Measurements from ENCODE around the gene ARMC2. TPM values are rescaled to one million over a fixed set of nuclear protein-coding genes. Genes with fewer than 3 reads are reported as not detected.

The ARMC2 gene
- total RNA-seq, 1 donor from 2014 or later, result 2.9 TPM

- no peaks in the 10 kb centered on the region for H3F3A ChIP-seq (ENCODE audit: low read depth)
- H3K79me2 ChIP-seq (ENCODE audit: low read depth), result no peaks in the 10 kb centered on the region
- H3K4me3 ChIP-seq, result no peak overlapping the region
- no peaks in the 10 kb centered on the region for H3K4me1 ChIP-seq
- Mint-ChIP-seq H3K4me3 (no peak overlapping the region), H3K36me3 (peaks cover 2% of the 10 kb centered on the region), H3K4me1 (no peaks in the 10 kb centered on the region), H3K27me3 (ENCODE audit: insufficient read depth, low read depth) (no peaks in the 10 kb centered on the region), H3K9me3 (no peaks in the 10 kb centered on the region), H3K27ac (no peak overlapping the region)
- no peaks in the 10 kb centered on the region for H3K9me3 ChIP-seq (ENCODE audit: low read depth)
- H3K36me3 ChIP-seq, result no peaks in the 10 kb centered on the region
- no peak overlapping the region for H3K9ac ChIP-seq
- no peaks in the 10 kb centered on the region for H4K20me1 ChIP-seq (ENCODE audit: low read depth)
- no peak overlapping the region for H3K4me2 ChIP-seq
- TF ChIP-seq CTCF (IDR thresholded peaks at IDR 0.05) (no peak), EZH2phosphoT487 (IDR thresholded peaks at IDR 0.05) (no peak), EZH2 (IDR thresholded peaks at IDR 0.05) (no peak)
- H3K27me3 ChIP-seq, result no peaks in the 10 kb centered on the region
- no peak overlapping the region for H3K27ac ChIP-seq
- no peak for DNase-seq (ENCODE audit: low spot score)
- H2AFZ ChIP-seq (replicated peaks), result no peak overlapping the region
Measured at GRCh38 chr6:108959972-108960582, 111.9 kb downstream of the ARMC2 start.

- TF ChIP-seq EZH2phosphoT487 (IDR thresholded peaks at IDR 0.05) (no peak), CTCF (IDR thresholded peaks at IDR 0.05) (no peak), EZH2 (IDR thresholded peaks at IDR 0.05) (no peak)
- H3K4me2 ChIP-seq, result no peak overlapping the region
- H3K27me3 Mint-ChIP-seq (ENCODE audit: insufficient read depth, low read depth), result no peaks in the 10 kb centered on the region
- H3F3A ChIP-seq (ENCODE audit: low read depth), result no peaks in the 10 kb centered on the region
- no peak overlapping the region for H3K4me3 ChIP-seq
- H3K9me3 ChIP-seq (ENCODE audit: low read depth), result no peaks in the 10 kb centered on the region
- H2AFZ ChIP-seq (replicated peaks), result no peak overlapping the region
- H3K27ac ChIP-seq, result no peak overlapping the region
- H3K27ac Mint-ChIP-seq, result no peak overlapping the region
- peaks cover 3% of the 10 kb centered on the region for H3K36me3 Mint-ChIP-seq
- no peaks in the 10 kb centered on the region for H3K36me3 ChIP-seq
- H3K9ac ChIP-seq, result no peak overlapping the region
- no peaks in the 10 kb centered on the region for H3K79me2 ChIP-seq (ENCODE audit: low read depth)
- H3K4me3 Mint-ChIP-seq, result no peak overlapping the region
- H3K27me3 ChIP-seq, result no peaks in the 10 kb centered on the region
- H4K20me1 ChIP-seq (ENCODE audit: low read depth), result no peaks in the 10 kb centered on the region
- peaks cover 3% of the 10 kb centered on the region for H3K4me1 ChIP-seq
- no peak for DNase-seq (ENCODE audit: low spot score)
- H3K4me1 Mint-ChIP-seq, result no peaks in the 10 kb centered on the region
- H3K9me3 Mint-ChIP-seq, result no peaks in the 10 kb centered on the region
Measured at GRCh38 chr6:108960601-108961000, 112.4 kb downstream of the ARMC2 start.

GRCh38 chr6:108961077-108961476 lies 112.9 kb downstream of the ARMC2 start:
- Mint-ChIP-seq H3K27ac (no peak overlapping the region), H3K9me3 (no peaks in the 10 kb centered on the region), H3K4me1 (no peaks in the 10 kb centered on the region), H3K4me3 (no peak overlapping the region), H3K36me3 (peaks cover 3% of the 10 kb centered on the region), H3K27me3 (ENCODE audit: insufficient read depth, low read depth) (no peaks in the 10 kb centered on the region)
- Histone ChIP-seq H3K9ac (no peak overlapping the region), H3K4me3 (no peak overlapping the region), H3F3A (ENCODE audit: low read depth) (no peaks in the 10 kb centered on the region), H3K9me3 (ENCODE audit: low read depth) (no peaks in the 10 kb centered on the region), H2AFZ (replicated peaks) (no peak overlapping the region), H3K79me2 (ENCODE audit: low read depth) (no peaks in the 10 kb centered on the region), H3K4me2 (no peak overlapping the region), H3K36me3 (no peaks in the 10 kb centered on the region), H3K4me1 (peaks cover 4% of the 10 kb centered on the region), H3K27me3 (no peaks in the 10 kb centered on the region), H4K20me1 (ENCODE audit: low read depth) (no peaks in the 10 kb centered on the region), H3K27ac (no peak overlapping the region)
- no peak for DNase-seq (ENCODE audit: low spot score)
- no peak for TF ChIP-seq EZH2phosphoT487 (IDR thresholded peaks at IDR 0.05)
- TF ChIP-seq EZH2 (IDR thresholded peaks at IDR 0.05), result no peak
- no peak for TF ChIP-seq CTCF (IDR thresholded peaks at IDR 0.05)
